ENCODE results near the gene CASTOR1. TPM values are rescaled to one million over a fixed set of nuclear protein-coding genes. Genes with fewer than 3 reads are reported as not detected.

The CASTOR1 gene
- total and polyA plus RNA-seq, 2 experiments from 2014 or later = 19.0 to 22.2 TPM

- Histone ChIP-seq H3K9me3 (ENCODE audit: low read depth) (no peaks in the 10 kb centered on the region), H3K36me3 (peaks cover 2% of the 10 kb centered on the region), H3K27ac (no peak overlapping the region), H3K27me3 (no peaks in the 10 kb centered on the region), H3K4me1 (ENCODE audit: low read depth) (peaks cover 13% of the 10 kb centered on the region), H3K4me3 (no peak overlapping the region)
- no peak for DNase-seq (ENCODE audit: low read depth in 1 of 2, low spot score in 1 of 2)
- no peak for TF ChIP-seq CTCF (IDR thresholded peaks at IDR 0.05; ENCODE audit: low read depth, low read length)
Measured at GRCh38 chr22:30292069-30292970, 3.0 kb upstream of the CASTOR1 start.

- no peaks in the 10 kb centered on the region for H3K9me3 ChIP-seq (ENCODE audit: low read depth)
- no peaks in the 10 kb centered on the region for H3K27me3 ChIP-seq
- H3K4me1 ChIP-seq (ENCODE audit: low read depth) = peaks cover 13% of the 10 kb centered on the region
- H3K27ac ChIP-seq = peak overlapping the region; percentile 38
- no peaks in the 10 kb centered on the region for H3K36me3 ChIP-seq
- no peak overlapping the region for H3K4me3 ChIP-seq
- TF ChIP-seq CTCF (IDR thresholded peaks at IDR 0.05; ENCODE audit: low read depth, low read length) = no peak
- DNase-seq (ENCODE audit: low read depth in 1 of 2, low spot score in 1 of 2) = peak; percentile 61 to 86
Measured at GRCh38 chr22:30291058-30291892, 2.0 kb upstream of the CASTOR1 start.

GRCh38 chr22:30290342-30291057 is 1.2 kb upstream of the CASTOR1 start:
- Histone ChIP-seq H3K4me3 (no peak overlapping the region), H3K4me1 (ENCODE audit: low read depth) (peaks cover 13% of the 10 kb centered on the region), H3K9me3 (ENCODE audit: low read depth) (no peaks in the 10 kb centered on the region), H3K27ac (peak overlapping the region; percentile 38), H3K36me3 (no peaks in the 10 kb centered on the region), H3K27me3 (no peaks in the 10 kb centered on the region)
- TF ChIP-seq CTCF (IDR thresholded peaks at IDR 0.05; ENCODE audit: low read depth, low read length) = no peak
- DNase-seq (ENCODE audit: low read depth in 1 of 2, low spot score in 1 of 2) = peak; percentile 26 to 87

- no peak for TF ChIP-seq CTCF (IDR thresholded peaks at IDR 0.05; ENCODE audit: low read depth, low read length)
- H3K27me3 ChIP-seq = no peaks in the 10 kb centered on the region
- H3K4me3 ChIP-seq = peak overlapping the region; percentile 60
- H3K27ac ChIP-seq = no peak overlapping the region
- H3K36me3 ChIP-seq = no peaks in the 10 kb centered on the region
- H3K4me1 ChIP-seq (ENCODE audit: low read depth) = peaks cover 13% of the 10 kb centered on the region
- no peak for DNase-seq (ENCODE audit: low read depth in 1 of 2, low spot score in 1 of 2)
- no peaks in the 10 kb centered on the region for H3K9me3 ChIP-seq (ENCODE audit: low read depth)
Measured at GRCh38 chr22:30289980-30290313, 642 bp upstream of the CASTOR1 start.

GRCh38 chr22:30288419-30289140 is 725 bp downstream of the CASTOR1 start:
- Histone ChIP-seq H3K9me3 (ENCODE audit: low read depth) (no peaks in the 10 kb centered on the region), H3K27me3 (no peaks in the 10 kb centered on the region), H3K4me1 (ENCODE audit: low read depth) (peaks cover 13% of the 10 kb centered on the region), H3K36me3 (no peaks in the 10 kb centered on the region), H3K4me3 (peak overlapping the region; percentile 60), H3K27ac (no peak overlapping the region)
- no peak for DNase-seq (ENCODE audit: low read depth in 1 of 2, low spot score in 1 of 2)
- no peak for TF ChIP-seq CTCF (IDR thresholded peaks at IDR 0.05; ENCODE audit: low read depth, low read length)

Data from cardiac muscle cell (in vitro differentiated cells and primary cell).